ENCODE results near the gene SH3RF3. TPM values are rescaled to one million over a fixed set of nuclear protein-coding genes. Genes with fewer than 3 reads are reported as not detected.

Gene SH3RF3
- total RNA-seq, 1 donor from 2014 or later = 7.9 TPM

DNA sequence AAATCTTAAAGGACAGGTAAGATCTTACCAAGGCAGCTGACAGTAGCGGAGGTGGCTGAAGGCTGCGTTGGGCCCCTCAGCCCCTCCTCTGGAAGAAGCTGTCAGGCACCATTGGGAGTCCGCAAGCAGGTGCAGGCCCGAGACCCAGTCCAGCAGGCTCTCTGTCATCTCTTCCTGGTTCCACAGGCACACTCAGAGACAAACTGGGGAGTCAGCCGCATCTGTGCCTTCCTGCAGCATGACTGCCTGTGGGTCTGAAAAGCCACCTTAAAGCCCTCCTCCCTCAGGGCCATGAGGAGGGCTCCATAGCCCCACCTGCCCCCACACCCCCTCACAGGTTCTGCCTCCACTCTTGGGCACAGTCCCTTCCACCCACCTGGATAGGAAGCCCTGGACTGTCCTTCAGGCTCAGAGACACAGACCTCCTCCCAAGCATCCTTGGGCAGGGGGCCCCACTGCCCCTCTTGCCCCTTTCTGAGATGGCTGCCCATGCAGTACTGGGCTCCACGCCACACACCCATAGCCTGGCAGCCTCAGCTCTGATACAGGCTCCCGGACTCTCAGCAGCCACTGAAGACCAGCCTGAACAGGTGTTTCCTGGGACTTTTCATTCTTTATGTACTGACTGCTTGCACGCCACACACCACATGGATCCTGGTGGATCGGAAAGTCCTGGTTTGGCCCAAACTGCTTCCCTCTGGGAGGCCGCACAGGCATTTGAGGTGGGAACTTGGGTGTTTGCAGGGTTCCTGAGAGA, 245.0 kb downstream of the SH3RF3 start:
- Histone ChIP-seq H3K27me3 (ENCODE audit: low read depth) (no peaks in the 10 kb centered on the region), H3K27ac (replicated peaks) (no peak overlapping the region), H3K4me1 (peaks cover 31% of the 10 kb centered on the region), H3K4me3 (no peak overlapping the region), H3K36me3 (peaks cover 20% of the 10 kb centered on the region), H3K9me3 (replicated peaks) (no peaks in the 10 kb centered on the region)
- DNase-seq = no peak
- TF ChIP-seq, protein P1, sequence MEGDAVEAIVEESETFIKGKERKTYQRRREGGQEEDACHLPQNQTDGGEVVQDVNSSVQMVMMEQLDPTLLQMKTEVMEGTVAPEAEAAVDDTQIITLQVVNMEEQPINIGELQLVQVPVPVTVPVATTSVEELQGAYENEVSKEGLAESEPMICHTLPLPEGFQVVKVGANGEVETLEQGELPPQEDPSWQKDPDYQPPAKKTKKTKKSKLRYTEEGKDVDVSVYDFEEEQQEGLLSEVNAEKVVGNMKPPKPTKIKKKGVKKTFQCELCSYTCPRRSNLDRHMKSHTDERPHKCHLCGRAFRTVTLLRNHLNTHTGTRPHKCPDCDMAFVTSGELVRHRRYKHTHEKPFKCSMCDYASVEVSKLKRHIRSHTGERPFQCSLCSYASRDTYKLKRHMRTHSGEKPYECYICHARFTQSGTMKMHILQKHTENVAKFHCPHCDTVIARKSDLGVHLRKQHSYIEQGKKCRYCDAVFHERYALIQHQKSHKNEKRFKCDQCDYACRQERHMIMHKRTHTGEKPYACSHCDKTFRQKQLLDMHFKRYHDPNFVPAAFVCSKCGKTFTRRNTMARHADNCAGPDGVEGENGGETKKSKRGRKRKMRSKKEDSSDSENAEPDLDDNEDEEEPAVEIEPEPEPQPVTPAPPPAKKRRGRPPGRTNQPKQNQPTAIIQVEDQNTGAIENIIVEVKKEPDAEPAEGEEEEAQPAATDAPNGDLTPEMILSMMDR (IDR thresholded peaks at IDR 0.05; ENCODE audit: borderline replicate concordance) = no peak
- intact Hi-C loops (cut with micrococcal nuclease) = no loop called here

DNA sequence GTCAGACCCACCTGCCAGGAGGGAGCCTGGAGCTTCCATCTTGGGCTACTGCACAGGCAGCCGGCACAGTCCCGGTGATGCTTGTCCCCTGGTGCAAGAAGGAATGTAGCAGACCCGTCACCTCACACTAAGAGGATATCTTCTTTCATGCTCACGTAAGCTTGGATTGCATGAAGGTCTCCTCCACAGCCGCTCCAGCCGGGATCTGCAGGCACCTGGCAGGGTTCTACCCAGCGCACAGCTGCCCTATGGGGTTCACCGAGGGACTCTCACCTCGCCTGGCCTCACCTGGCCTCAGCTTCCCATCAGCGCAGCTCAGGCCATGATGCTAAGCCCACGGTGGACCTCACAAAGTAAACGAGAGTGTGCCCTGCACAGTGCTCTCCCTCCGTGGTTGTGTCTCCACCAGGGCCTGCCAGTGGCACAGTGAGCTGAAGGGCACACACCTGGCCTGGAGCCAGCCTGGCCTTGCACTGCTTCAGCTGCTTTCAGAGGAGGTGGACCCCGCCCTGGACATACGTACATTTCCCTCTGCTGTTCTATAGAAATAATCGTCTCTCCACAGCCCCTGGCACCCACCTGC, 245.6 kb downstream of the SH3RF3 start:
- intact Hi-C loops (cut with micrococcal nuclease) = no loop called here
- TF ChIP-seq, protein P1 (IDR thresholded peaks at IDR 0.05; ENCODE audit: borderline replicate concordance) = no peak

DNA sequence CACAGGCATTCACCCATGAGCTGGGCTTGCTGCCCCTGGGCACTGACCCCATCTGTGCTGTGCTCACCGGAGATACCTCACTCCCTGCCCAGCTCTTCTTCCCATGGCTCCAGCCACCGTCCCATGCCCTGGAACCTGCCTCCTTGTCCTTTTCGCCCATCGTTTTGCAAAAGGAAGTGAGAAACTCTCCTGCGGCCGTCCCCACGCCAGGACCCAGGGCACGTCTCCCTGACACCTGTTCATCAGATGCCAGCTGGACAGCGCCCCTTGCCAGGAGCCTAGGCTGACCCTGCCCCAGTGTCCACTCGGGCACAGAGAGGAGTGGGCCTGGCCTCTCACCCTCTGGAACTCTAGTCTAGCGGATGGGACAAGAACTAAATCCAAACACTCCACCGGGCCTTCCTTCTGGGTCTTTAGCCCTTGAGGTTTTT, 246.1 kb downstream of the SH3RF3 start:
- no peak for DNase-seq

More for the DNA sequence above, 245.6 kb downstream of the SH3RF3 start:
- peaks cover 20% of the 10 kb centered on the region for H3K36me3 ChIP-seq
- H3K27me3 ChIP-seq (ENCODE audit: low read depth) = no peaks in the 10 kb centered on the region
- no peaks in the 10 kb centered on the region for H3K9me3 ChIP-seq (replicated peaks)
- DNase-seq = no peak
- peaks cover 31% of the 10 kb centered on the region for H3K4me1 ChIP-seq
- H3K27ac ChIP-seq (replicated peaks) = no peak overlapping the region
- H3K4me3 ChIP-seq = no peak overlapping the region

DNA sequence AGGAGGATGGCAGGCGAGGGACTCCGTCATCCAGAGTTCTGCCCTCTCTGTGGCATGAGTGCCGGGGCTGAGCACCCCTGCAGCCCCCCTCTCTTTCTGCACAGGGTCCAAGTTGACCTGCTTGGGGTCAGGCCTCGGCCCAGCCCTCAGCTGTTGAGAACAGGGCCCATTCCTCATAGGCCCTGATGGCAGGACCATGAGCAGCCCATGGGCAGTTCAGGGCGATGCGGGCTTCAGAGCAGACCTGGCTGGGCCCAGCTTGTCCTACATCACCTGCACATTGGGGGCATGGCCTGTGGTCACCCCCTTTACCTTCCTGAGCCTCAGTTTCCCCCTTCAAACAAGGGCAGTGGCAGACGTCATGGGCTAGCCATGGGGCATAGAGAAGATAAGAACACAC, 246.7 kb downstream of the SH3RF3 start:
- no peaks in the 10 kb centered on the region for H3K9me3 ChIP-seq (replicated peaks)
- peaks cover 20% of the 10 kb centered on the region for H3K36me3 ChIP-seq
- intact Hi-C loops (cut with micrococcal nuclease) = no loop called here
- TF ChIP-seq, protein P1 (IDR thresholded peaks at IDR 0.05; ENCODE audit: borderline replicate concordance) = no peak
- no peak overlapping the region for H3K4me3 ChIP-seq
- H3K27me3 ChIP-seq (ENCODE audit: low read depth) = no peaks in the 10 kb centered on the region
- peaks cover 31% of the 10 kb centered on the region for H3K4me1 ChIP-seq
- peak overlapping the region; percentile 45 for H3K27ac ChIP-seq (replicated peaks)
- no peak for DNase-seq

More for the DNA sequence above, 246.1 kb downstream of the SH3RF3 start:
- H3K27me3 ChIP-seq (ENCODE audit: low read depth) = no peaks in the 10 kb centered on the region
- intact Hi-C loops (cut with micrococcal nuclease) = no loop called here
- no peaks in the 10 kb centered on the region for H3K9me3 ChIP-seq (replicated peaks)
- peak overlapping the region; percentile 45 for H3K27ac ChIP-seq (replicated peaks)
- H3K4me3 ChIP-seq = no peak overlapping the region
- peaks cover 31% of the 10 kb centered on the region for H3K4me1 ChIP-seq
- peaks cover 20% of the 10 kb centered on the region for H3K36me3 ChIP-seq
- TF ChIP-seq, protein P1 (IDR thresholded peaks at IDR 0.05; ENCODE audit: borderline replicate concordance) = no peak

DNA sequence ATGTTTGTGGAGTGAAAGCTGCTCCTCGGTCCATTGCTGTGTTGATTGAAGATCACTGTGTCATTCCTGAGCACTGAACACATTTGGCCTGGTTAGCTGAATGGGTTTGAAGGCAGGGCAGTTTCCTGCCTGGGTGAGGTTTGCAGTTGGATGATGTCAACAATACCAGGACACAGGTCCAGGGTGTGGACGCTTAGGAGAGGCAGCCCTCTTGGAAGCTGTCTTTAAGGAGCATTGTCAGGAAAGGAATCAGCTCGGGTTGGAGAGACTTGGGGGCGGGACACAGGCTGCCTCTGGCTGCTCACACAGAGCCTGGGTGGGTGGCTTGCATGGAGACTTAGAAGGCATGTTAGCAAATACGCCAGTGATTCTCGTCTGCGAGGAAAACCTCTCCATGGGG, 247.1 kb downstream of the SH3RF3 start:
- TF ChIP-seq, protein P1 (IDR thresholded peaks at IDR 0.05; ENCODE audit: borderline replicate concordance) = no peak
- Histone ChIP-seq H3K4me3 (no peak overlapping the region), H3K36me3 (peaks cover 20% of the 10 kb centered on the region), H3K27me3 (ENCODE audit: low read depth) (no peaks in the 10 kb centered on the region), H3K4me1 (peaks cover 31% of the 10 kb centered on the region), H3K27ac (replicated peaks) (peak overlapping the region; percentile 45), H3K9me3 (replicated peaks) (no peaks in the 10 kb centered on the region)
- DNase-seq = no peak
- intact Hi-C loops (cut with micrococcal nuclease) = no loop called here

Measured in left ventricle myocardium inferior (tissue), 1 donor.